ENCODE results near the gene DISP2.

- no peak for TF ChIP-seq CTCF (conservative IDR thresholded peaks at IDR 0.05)
- TF ChIP-seq EZH2 (IDR thresholded peaks at IDR 0.05; ENCODE audit: low read depth): no peak
Observed at GRCh38 chr15:40386480-40386879, 28.5 kb downstream of the DISP2 start.
